Pancreas (tissue), 10 donors: Measurements from ENCODE around the gene PBRM1. TPM values are rescaled to one million over a fixed set of nuclear protein-coding genes. Genes with fewer than 3 reads are reported as not detected.

Source experiments
- ATAC-seq, 4 donors: fragments of 200-7000 bp; cut with Tn5 transposase; one replicate each; pipeline versions ENCODE4 v1.8.0 to v1.9.1; 2020; ENCODE audit warnings: mild to moderate bottlenecking in 4 of 4, moderate library complexity in 4 of 4
- DNase-seq, 6 donors: peaks; one replicate each; pipeline ENCODE4 v3.0.0-alpha.2; 2020
- FAIRE-seq: peaks from 2 replicates; lab custom pipeline; 2012; peaks lifted over from hg19 to GRCh38; lab: Jason Lieb, UNC
- H3K27ac ChIP-seq, 4 donors: fragments of 200-600 bp; sonication (generic); 1 replicate in 3 of 4; 2 replicates in 1 of 4; pipeline versions ENCODE4 v1.5.0 to v1.8.0; 2020
- H3K27me3 ChIP-seq, 4 donors: fragments of 200-600 bp; one replicate each; pipeline ENCODE4 v1.8.0; 2021
- H3K36me3 ChIP-seq, 3 donors: fragments of 200-600 bp; sonication (generic) in 1 of 3; one replicate each; pipeline versions ENCODE4 v1.5.0 to v1.8.0; 2020 to 2021
- H3K4me1 ChIP-seq, 3 donors: fragments of 200-600 bp; one replicate each; pipeline ENCODE4 v1.8.0; 2021
- H3K4me3 ChIP-seq, 4 donors: fragments of 200-600 bp; sonication (generic) in 2 of 4; one replicate each; pipeline versions ENCODE4 v1.5.0 to v1.8.0; 2020 to 2021
- H3K9me3 ChIP-seq, 4 donors: fragments of 200-600 bp; one replicate each; pipeline ENCODE4 v1.8.0; 2021
- CTCF ChIP-seq, 4 donors: fragments of 200-600 bp; sonication (generic) in 3 of 4; IDR thresholded peaks; one replicate each; pipeline versions ENCODE4 v1.5.0 to v1.8.0; 2021; ENCODE audit warnings: antibody characterized with exemption in 4 of 4
- whole genome bisulfite sequencing, 2 donors: extraction: QIAGEN DNeasy Blood & Tissue Kit; methylation state at CpG; one replicate each; pipeline ENCODE4 v1.1.7; 2013; 5-methylcytosine and 5-hydroxymethylcytosine counted together
- intact Hi-C, 3 donors: fragments of 100-400 bp; cut with DNase I; formaldehyde crosslinking; loops; one replicate each; pipeline versions ENCODE4 v1.11.1 to v1.14.2; 2022
- polyA plus RNA-seq, 2 donors: library from polyadenylated mRNA; stranded (reverse); fragments of 200-250 nt; gene quantifications; one replicate each; pipeline ENCODE4 v1.2.3, GENCODE V29; 2013
- total RNA-seq, 6 donors: library from RNA; stranded (reverse); fragmentation: NEBNext Ultra II Directional in 4 of 6; extraction: Animal tissue kit (Norgen Biotek cat#: 25700) in 4 of 6; gene quantifications; one replicate each; pipeline versions ENCODE4 v1.2.1 to v1.2.4, GENCODE V29; 2021 to 2023
- donor health status: healthy with polysubstance abuse.
- donor health status: DM: no; HTN: no; CAD: no; lungs with moderate emphysema.
- donor health status: DM: no; HTN: no; CAD: no.
- donor health status: control.
- donor health status: control.
- donor health status: Bipolar disorder and iron deficiency.
- donor health status: DM: yes; HTN: yes; CAD: no.
- donor health status: DM: no; HTN: no; CAD: no.
- donor health status: DM: no; HTN: no; CAD: no.
- donor health status: DM: yes; HTN: yes; CAD: no.

PBRM1 gene
- total and polyA plus RNA-seq, 8 donors, result 7.4 to 34.9 (median 22.5) TPM

GRCh38 chr3:52535411-52536111, 150.2 kb downstream of the PBRM1 start:
- no peak for TF ChIP-seq CTCF (IDR thresholded peaks at IDR 0.05)
- DNase-seq (peak in 3 of 6 donors; percentile 17 to 38 (median 22)), ATAC-seq (no peak), FAIRE-seq (no peak)
- peak overlapping the region in 2 of 4 donors; percentile 59 to 65 for H3K4me3 ChIP-seq
- H3K36me3 ChIP-seq, result no peaks in the 10 kb centered on the region
- peak overlapping the region in 1 of 4 donors; percentile 1 for H3K27ac ChIP-seq
- WGBS, 2 donors, result 87 to 90% methylated on average over 19 of the region's 19 CpGs
- H3K27me3 ChIP-seq, result no peaks in the 10 kb centered on the region
- intact Hi-C loops, result no loop called here
- H3K4me1 ChIP-seq, result peaks cover 12 to 25% (median 13%) of the 10 kb centered on the region in 3 donors
- H3K9me3 ChIP-seq, result no peaks in the 10 kb centered on the region

GRCh38 chr3:52534281-52535183, 151.2 kb downstream of the PBRM1 start:
- Histone ChIP-seq H3K4me1 (peaks cover 8 to 19% (median 12%) of the 10 kb centered on the region in 3 donors), H3K36me3 (no peaks in the 10 kb centered on the region), H3K9me3 (no peaks in the 10 kb centered on the region), H3K27ac (peak overlapping the region in 2 of 4 donors; percentile 22 to 39), H3K27me3 (no peaks in the 10 kb centered on the region), H3K4me3 (peak overlapping the region; percentile 19 to 57 (median 41))
- ATAC-seq (no peak), FAIRE-seq (no peak), DNase-seq (peak in 5 of 6 donors; percentile 26 to 61 (median 48))
- no peak for TF ChIP-seq CTCF (IDR thresholded peaks at IDR 0.05)
- intact Hi-C loops, result no loop called here
- 74 to 76% methylated on average over 55 to 57 of the region's 57 CpGs for WGBS, 2 donors

- DNase-seq (peak; percentile 39 to 85 (median 64)), ATAC-seq (peak; percentile 9 to 47 (median 40)), FAIRE-seq (no peak)
- no peak for TF ChIP-seq CTCF (IDR thresholded peaks at IDR 0.05)
- intact Hi-C loops, result no loop called here
- H3K4me1 ChIP-seq, result peaks cover 1 to 14% (median 8%) of the 10 kb centered on the region in 3 donors
- H3K27ac ChIP-seq, result peak within 1 kb of the TSS in 2 of 4 donors; percentile 22 to 39
- no peaks in the 10 kb centered on the region for H3K36me3 ChIP-seq
- no peaks in the 10 kb centered on the region for H3K9me3 ChIP-seq
- H3K27me3 ChIP-seq, result no peaks in the 10 kb centered on the region
- peak within 1 kb of the TSS; percentile 19 to 57 (median 43) for H3K4me3 ChIP-seq
- WGBS, 2 donors, result 3 to 7% methylated on average over 14 to 91 of the region's 91 CpGs
Measured at GRCh38 chr3:52533623-52534280, 152.0 kb downstream of the PBRM1 start, which contains the start of gene NT5DC2. Gene NT5DC2 (minus strand): TSS chr3:52533857. CDS start chr3:52533737, 120 bp downstream.

- no peak for ATAC-seq
- Histone ChIP-seq H3K27me3 (no peaks in the 10 kb centered on the region), H3K4me1 (peaks cover 0 to 8% (median under 1%) of the 10 kb centered on the region in 3 donors), H3K4me3 (peak overlapping the region; percentile 16 to 52 (median 43)), H3K36me3 (no peaks in the 10 kb centered on the region), H3K27ac (no peak overlapping the region), H3K9me3 (no peaks in the 10 kb centered on the region)
- 17 to 18% methylated on average over 64 to 78 of the region's 78 CpGs for WGBS, 2 donors
- TF ChIP-seq CTCF (IDR thresholded peaks at IDR 0.05), result no peak
- peak in 5 of 6 donors; percentile 10 to 82 (median 46) for DNase-seq
- intact Hi-C loops, result no loop called here
- FAIRE-seq, result no peak
Measured at GRCh38 chr3:52532838-52533622, 152.7 kb downstream of the PBRM1 start.
